ENCODE results near the gene VAV2.

Gene VAV2

GRCh38 chr9:133830711-133831110 lies 161.4 kb downstream of the VAV2 start:
- no peak for DNase-seq

- DNase-seq: peak; percentile 38 to 60
These were observed 161.8 kb downstream of the VAV2 start for GRCh38 chr9:133830310-133830709.

DNA sequence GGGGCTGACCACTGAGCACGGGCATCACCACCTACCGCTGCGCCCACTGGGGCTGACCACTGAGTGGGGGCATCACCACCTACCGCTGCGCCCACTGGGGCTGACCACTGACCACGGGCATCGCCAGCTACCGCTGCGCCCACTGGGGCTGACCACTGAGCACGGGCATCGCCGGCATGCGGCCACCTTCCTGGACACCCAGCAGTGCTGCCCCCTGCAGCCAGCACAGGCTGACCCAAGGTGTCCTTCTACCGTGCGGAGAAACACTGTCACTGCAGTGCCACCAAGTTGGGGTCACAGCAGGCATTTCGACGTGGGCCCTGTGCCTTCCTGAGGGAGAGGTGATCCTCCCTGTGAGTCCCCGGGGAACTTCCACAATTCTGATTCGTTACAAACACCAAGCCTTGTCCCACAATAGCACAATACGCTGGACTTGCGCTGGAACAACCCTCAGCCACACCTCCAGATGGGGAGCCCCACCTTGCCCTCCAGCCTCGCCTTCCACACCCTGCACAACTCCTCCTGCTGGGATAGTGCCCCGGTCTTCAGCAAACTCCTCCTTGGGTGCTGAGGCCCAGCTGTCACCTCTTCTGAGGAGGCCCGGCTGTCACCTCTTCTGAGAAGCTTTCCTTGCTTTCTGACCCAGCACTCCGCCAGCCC lies 163.7 kb downstream of the VAV2 start:
- DNase-seq: no peak

DNA sequence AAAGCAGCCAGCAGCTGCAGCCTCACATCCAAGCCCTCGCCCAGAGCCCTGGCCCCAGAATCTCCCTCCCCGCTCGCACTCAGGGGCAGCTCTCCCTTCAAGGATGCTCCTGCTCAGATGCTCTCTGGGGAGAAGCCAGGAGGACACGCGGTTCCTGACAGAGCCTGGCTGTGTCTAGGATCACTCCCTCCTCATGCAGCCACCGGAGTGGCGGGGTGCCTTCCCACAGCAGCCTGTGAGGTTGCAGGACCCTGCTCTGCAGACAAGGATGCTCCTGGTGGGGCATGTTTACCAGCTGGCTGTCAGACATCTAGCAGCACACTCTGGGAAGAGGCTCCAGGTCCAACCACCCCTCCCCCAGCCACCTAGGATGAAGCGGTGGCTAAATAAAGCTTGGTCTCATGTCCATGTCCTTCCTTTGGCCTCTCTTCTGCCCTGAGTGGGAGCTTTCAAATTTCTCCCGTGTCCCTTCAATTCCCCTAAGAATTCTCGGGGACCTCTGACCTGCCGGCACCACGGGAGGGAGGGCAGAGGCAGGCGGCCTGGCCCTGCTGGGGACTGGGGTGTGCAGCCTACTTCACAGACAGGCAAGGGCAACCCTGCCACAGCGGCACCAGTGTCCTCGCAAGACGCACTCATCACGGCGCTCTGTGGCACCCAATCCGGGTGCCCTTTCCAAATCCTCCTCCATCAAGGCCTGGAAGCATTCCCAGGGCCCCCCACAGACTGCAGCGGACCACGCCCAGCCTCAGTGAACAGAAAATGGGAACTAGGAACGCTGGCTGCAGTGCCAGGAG lies 165.6 kb downstream of the VAV2 start:
- DNase-seq: no peak

- peak; percentile 38 to 45 for DNase-seq
These were observed 166.4 kb downstream of the VAV2 start for GRCh38 chr9:133825555-133826218.

GRCh38 chr9:133824802-133825186 lies 167.3 kb downstream of the VAV2 start:
- no peak for DNase-seq

DNA sequence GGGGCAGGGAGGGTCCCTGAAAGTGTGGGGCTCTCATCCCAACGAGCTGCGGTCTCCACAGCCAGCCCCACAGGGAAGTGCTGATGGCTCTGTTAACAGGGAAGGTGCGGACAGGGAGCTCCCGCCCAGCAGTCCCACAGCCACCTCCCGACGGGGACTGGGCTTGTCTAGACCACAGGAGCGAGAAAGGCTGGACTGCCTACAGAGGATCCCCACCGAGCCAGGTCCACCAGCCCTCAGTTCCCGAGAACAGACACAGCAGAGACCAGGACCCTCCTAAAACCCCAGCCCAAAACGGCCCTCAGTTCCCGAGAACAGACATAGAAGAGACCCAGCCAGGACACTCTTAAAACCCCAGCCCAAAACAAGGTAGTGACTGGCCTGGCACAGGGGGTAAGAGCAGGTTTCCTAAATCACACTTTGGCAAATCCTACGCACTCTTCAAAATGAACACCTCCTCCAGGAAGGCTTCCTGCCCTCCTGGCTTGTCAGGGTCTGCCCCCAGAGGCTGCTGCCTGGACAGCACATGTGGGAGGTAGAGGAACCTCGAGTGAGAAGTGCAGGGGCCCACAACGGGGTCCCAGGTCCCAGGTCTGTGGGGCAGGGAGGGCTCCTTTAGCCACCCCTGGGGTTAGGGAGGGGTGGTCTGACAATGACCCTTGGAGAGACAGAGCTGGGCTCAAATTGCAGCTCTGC lies 167.9 kb downstream of the VAV2 start:
- DNase-seq: no peak

DNA sequence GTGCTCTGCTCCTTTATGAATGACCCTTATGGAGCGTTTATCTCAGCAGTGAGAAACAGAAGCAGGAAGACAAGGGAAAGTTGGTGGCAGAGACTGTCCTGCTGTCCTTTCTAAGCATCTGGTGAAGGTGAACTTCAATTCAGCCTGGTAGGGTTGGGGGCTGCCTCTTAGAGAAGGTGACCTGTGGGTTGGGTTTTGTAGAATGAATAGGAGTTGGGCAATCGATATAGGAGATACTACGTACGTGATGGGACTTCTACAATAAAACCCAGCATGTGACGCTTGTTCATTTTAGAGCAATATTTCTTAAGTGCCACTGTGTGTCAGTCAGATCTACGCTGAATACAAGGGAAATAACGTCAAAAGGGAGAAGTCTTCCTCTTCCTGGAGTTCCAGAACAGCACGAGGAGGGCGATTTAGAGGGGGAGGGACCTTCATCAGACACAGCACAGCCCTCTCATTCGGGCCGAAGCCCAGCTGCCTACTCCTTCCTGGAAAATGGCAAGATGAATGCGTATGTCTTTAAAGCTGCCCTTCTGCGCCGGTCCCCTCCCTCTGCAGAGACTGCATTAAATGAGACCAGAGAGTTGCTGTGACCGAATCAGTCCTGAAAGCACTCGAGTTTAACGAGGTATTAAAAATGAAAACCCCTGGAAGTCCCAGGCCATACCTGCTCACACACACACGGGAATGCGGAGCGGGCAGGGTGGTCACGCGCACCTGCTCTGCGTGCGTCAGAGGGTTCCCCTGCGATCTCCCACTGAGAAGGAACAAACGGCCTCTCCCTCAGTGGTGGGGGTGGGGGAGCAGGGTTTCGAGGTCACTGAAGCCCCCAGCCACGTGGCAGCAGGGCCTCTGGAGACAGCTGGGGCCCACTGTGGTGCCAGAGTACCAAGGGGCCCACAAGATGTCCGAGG lies 168.7 kb downstream of the VAV2 start:
- peak; percentile 77 to 87 for DNase-seq

DNA sequence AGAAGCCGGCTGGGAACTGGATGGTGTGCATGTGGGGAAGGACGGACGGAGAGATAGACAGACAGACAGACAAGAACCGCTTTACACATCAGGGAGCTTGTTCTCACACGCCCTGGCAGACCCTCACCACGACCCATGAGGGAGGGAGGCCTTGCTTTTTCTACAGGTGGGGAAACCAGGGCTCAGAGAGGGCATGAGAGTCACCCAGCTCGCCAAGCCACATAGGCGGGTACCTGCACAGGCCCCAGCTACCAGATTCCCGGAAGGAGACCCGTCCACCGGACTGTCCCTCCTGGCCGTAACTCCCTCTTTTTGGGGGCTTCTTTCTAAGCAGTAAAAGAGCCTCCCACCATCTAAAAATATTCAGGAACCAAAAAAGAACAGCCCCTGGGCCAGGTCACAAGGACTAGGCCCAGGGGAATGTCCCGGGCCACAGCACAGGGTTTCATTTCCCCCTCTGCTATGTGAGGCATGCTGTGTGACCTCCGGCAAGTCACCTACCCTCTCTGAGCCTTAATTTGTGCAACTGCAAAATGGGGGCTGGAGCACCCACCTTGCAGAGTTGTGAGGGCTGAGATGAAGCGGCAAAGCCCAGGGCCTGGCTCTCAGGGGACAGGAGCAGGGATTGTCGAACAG lies 169.6 kb downstream of the VAV2 start:
- DNase-seq: peak; percentile 22

DNA sequence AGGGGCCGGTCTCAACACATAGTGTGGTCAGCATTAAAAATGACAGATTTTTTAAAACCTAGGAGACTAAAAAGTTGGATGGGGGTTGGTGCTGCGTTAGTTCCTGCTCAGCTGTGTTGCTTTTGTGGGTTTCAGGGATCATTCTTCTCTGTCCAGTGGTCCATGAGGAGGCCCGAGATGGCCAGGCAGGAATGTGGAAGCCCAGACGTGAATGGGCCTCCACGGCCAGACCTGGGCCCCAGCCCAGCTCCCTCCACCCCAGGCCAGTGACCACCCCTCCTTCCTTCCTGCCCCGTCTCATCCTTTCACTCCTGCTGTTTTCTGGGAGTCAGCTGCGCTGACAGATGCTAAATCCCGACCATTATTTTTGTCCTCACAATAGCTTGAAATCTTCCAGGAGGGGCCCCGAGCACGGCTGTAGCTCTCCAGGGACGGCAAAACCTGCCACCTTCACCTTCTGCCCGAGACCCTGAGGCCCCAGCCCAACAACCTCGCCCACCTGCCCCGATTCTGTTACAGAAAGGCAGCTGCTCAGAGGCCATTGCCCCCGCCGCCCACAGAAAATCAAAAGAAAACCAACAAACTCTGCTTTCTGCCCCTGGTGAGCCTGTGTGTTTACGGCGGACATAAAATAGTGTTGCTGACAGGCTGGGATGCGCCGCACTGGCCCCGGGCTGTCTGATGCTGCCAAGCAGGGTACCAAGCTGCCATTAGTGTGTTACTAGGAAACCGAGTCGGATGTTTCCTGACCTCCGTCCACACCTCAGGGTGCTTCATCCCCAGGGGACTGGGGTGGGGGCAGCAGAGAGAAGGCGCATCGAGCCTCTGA lies 170.3 kb downstream of the VAV2 start:
- no peak for DNase-seq

DNA sequence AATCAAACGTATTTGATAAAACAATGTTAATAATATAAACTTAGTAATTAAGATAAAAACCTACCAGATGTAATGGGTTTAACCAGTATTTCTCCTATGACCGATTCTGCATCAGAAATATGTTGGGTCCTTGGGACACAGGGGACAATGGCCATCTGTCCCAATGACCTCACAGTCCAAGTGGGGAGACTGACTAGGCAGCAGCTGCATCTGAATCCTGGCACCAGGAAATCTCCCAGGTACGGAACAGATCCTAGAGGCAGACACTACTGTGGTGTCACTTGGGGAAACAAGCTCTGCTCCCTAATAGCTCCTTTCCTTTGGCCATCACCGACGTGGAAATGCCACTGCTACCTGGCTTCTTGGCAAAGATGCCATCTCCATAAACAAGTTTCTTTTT lies 172.2 kb downstream of the VAV2 start:
- DNase-seq: no peak

GRCh38 chr9:133818444-133818843 lies 173.7 kb downstream of the VAV2 start:
- peak in 1 of 2 donors; percentile 6 for DNase-seq

GRCh38 chr9:133815781-133816180 lies 176.3 kb downstream of the VAV2 start:
- DNase-seq: no peak

GRCh38 chr9:133814586-133815208 lies 177.4 kb downstream of the VAV2 start:
- no peak for DNase-seq

GRCh38 chr9:133813749-133814585 lies 178.2 kb downstream of the VAV2 start:
- DNase-seq: no peak

GRCh38 chr9:133812941-133813748 lies 179.0 kb downstream of the VAV2 start:
- DNase-seq: no peak

GRCh38 chr9:133812077-133812868 lies 179.9 kb downstream of the VAV2 start:
- DNase-seq: no peak

DNA sequence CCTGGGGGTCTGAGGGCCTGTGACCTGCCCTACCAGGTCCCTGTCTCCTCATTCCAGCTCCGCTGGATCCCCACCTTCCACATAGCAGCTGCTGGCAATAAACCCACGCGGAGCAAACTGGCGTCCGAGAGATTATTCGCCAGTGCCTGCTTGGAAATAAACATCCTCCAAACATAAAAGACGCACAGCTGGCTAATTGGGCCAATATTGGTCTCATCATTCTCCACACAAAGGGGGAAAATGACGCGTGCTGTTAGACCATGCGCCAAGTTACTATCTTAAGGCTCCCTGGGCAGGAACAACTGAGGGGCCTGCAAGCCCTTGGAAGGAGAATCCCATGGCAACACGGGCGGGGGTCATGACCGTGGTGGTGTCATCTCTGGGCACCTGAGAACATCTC lies 180.7 kb downstream of the VAV2 start:
- DNase-seq: no peak
